Activated T-cell treated with anti-CD3 and anti-CD28 coated beads, Interleukin-2, amount 50 U/mL, for 24 hours (primary cell): ENCODE measurements around the gene RAPGEF1.
"Not testable (repeated sequence)": the region's sequence is repeated elsewhere in the genome, so short reads cannot be mapped to it uniquely, and the experiment has no call there.

Source experiments
- DNase-seq: peaks from one replicate; pipeline ENCODE4 v3.0.0-alpha.2; 2020
- H3K27ac Mint-ChIP-seq: 2 replicates; pipeline ENCODE4 v1.8.0; 2020; ENCODE audit warnings: mild to moderate bottlenecking, mixed read lengths
- H3K27me3 Mint-ChIP-seq: 2 replicates; pipeline ENCODE4 v1.8.0; 2020; ENCODE audit warnings: mixed read lengths
- H3K36me3 Mint-ChIP-seq: 2 replicates; pipeline ENCODE4 v1.8.0; 2020; ENCODE audit warnings: low read depth, mixed read lengths
- H3K4me1 Mint-ChIP-seq: 2 replicates; pipeline ENCODE4 v1.8.0; 2020; ENCODE audit warnings: low read depth, mixed read lengths
- H3K4me3 Mint-ChIP-seq: 2 replicates; pipeline ENCODE4 v1.8.0; 2020; ENCODE audit warnings: mild to moderate bottlenecking, moderate library complexity, mixed read lengths
- H3K9me3 Mint-ChIP-seq: 2 replicates; pipeline ENCODE4 v1.8.0; 2020; ENCODE audit warnings: mixed read lengths

The RAPGEF1 gene

GRCh38 chr9:131660466-131661405, 79.1 kb downstream of the RAPGEF1 start:
- peaks cover 24% of the 10 kb centered on the region for H3K36me3 Mint-ChIP-seq
- H3K9me3 Mint-ChIP-seq = no peaks in the 10 kb centered on the region
- peak overlapping the region; percentile 62 for H3K27ac Mint-ChIP-seq
- no peak overlapping the region for H3K4me3 Mint-ChIP-seq
- H3K27me3 Mint-ChIP-seq = no peaks in the 10 kb centered on the region
- H3K4me1 Mint-ChIP-seq = peaks cover 89% of the 10 kb centered on the region
- DNase-seq = no peak

- Mint-ChIP-seq H3K27ac (peak overlapping the region; percentile 96), H3K4me3 (peak overlapping the region; percentile 58), H3K4me1 (peaks cover 90% of the 10 kb centered on the region), H3K9me3 (no peaks in the 10 kb centered on the region), H3K36me3 (peaks cover 11% of the 10 kb centered on the region), H3K27me3 (no peaks in the 10 kb centered on the region)
- DNase-seq = no peak
These were observed 81.3 kb downstream of the RAPGEF1 start for GRCh38 chr9:131658377-131659129.

- H3K4me3 Mint-ChIP-seq = peak overlapping the region; percentile 58
- peaks cover 90% of the 10 kb centered on the region for H3K4me1 Mint-ChIP-seq
- peaks cover 8% of the 10 kb centered on the region for H3K36me3 Mint-ChIP-seq
- DNase-seq = no peak
- no peaks in the 10 kb centered on the region for H3K27me3 Mint-ChIP-seq
- no peaks in the 10 kb centered on the region for H3K9me3 Mint-ChIP-seq
- H3K27ac Mint-ChIP-seq = peak overlapping the region; percentile 96
These were observed 81.9 kb downstream of the RAPGEF1 start for GRCh38 chr9:131657940-131658339.

- DNase-seq = no peak
- peaks cover 90% of the 10 kb centered on the region for H3K4me1 Mint-ChIP-seq
- no peaks in the 10 kb centered on the region for H3K9me3 Mint-ChIP-seq
- peak overlapping the region; percentile 96 for H3K27ac Mint-ChIP-seq
- H3K36me3 Mint-ChIP-seq = peaks cover 5% of the 10 kb centered on the region
- no peaks in the 10 kb centered on the region for H3K27me3 Mint-ChIP-seq
- no peak overlapping the region for H3K4me3 Mint-ChIP-seq
These were observed 82.4 kb downstream of the RAPGEF1 start for GRCh38 chr9:131657456-131657855.

- H3K4me3 Mint-ChIP-seq = peak overlapping the region; percentile 37
- no peak for DNase-seq
- H3K36me3 Mint-ChIP-seq = peaks cover 5% of the 10 kb centered on the region
These were observed 82.9 kb downstream of the RAPGEF1 start for GRCh38 chr9:131657037-131657377.

GRCh38 chr9:131656356-131657036, 83.4 kb downstream of the RAPGEF1 start:
- Mint-ChIP-seq H3K4me1 (peaks cover 90% of the 10 kb centered on the region), H3K4me3 (peak overlapping the region; percentile 37), H3K27ac (peak overlapping the region; percentile 92), H3K27me3 (no peaks in the 10 kb centered on the region), H3K36me3 (peaks cover 5% of the 10 kb centered on the region), H3K9me3 (no peaks in the 10 kb centered on the region)
- peak; percentile 71 for DNase-seq

More at GRCh38 chr9:131657037-131657377, 82.9 kb downstream of the RAPGEF1 start:
- Mint-ChIP-seq H3K27ac (peak overlapping the region; percentile 92), H3K9me3 (no peaks in the 10 kb centered on the region), H3K27me3 (no peaks in the 10 kb centered on the region), H3K4me1 (peaks cover 89% of the 10 kb centered on the region)

GRCh38 chr9:131654369-131654768, 85.5 kb downstream of the RAPGEF1 start:
- Mint-ChIP-seq H3K36me3 (peaks cover 26% of the 10 kb centered on the region), H3K4me1 (peaks cover 93% of the 10 kb centered on the region), H3K27ac (peak overlapping the region; percentile 92)
- DNase-seq, H3K4me3 Mint-ChIP-seq, H3K27me3 Mint-ChIP-seq, H3K9me3 Mint-ChIP-seq: not testable (repeated sequence)

GRCh38 chr9:131651599-131651998, 88.3 kb downstream of the RAPGEF1 start:
- no peak for DNase-seq
- Mint-ChIP-seq H3K4me1 (peaks cover 67% of the 10 kb centered on the region), H3K27ac (peak overlapping the region; percentile 89), H3K27me3 (no peaks in the 10 kb centered on the region), H3K4me3 (peak overlapping the region; percentile 25), H3K36me3 (peaks cover 47% of the 10 kb centered on the region), H3K9me3 (no peaks in the 10 kb centered on the region)

GRCh38 chr9:131651160-131651559, 88.7 kb downstream of the RAPGEF1 start:
- Mint-ChIP-seq H3K27me3 (no peaks in the 10 kb centered on the region), H3K27ac (peak overlapping the region; percentile 89), H3K9me3 (no peaks in the 10 kb centered on the region), H3K36me3 (peaks cover 49% of the 10 kb centered on the region), H3K4me3 (peak overlapping the region; percentile 25), H3K4me1 (peaks cover 65% of the 10 kb centered on the region)
- DNase-seq = no peak

GRCh38 chr9:131650254-131650653, 89.6 kb downstream of the RAPGEF1 start:
- H3K27ac Mint-ChIP-seq = no peak overlapping the region

GRCh38 chr9:131649646-131650045, 90.2 kb downstream of the RAPGEF1 start:
- DNase-seq = no peak

More at GRCh38 chr9:131650254-131650653, 89.6 kb downstream of the RAPGEF1 start:
- Mint-ChIP-seq H3K9me3 (no peaks in the 10 kb centered on the region), H3K27me3 (no peaks in the 10 kb centered on the region), H3K4me1 (peaks cover 67% of the 10 kb centered on the region), H3K36me3 (peaks cover 52% of the 10 kb centered on the region), H3K4me3 (no peak overlapping the region)
- no peak for DNase-seq

GRCh38 chr9:131645078-131645776, 94.6 kb downstream of the RAPGEF1 start:
- Mint-ChIP-seq H3K36me3 (peaks cover 86% of the 10 kb centered on the region), H3K4me1 (peaks cover 70% of the 10 kb centered on the region), H3K27me3 (no peaks in the 10 kb centered on the region), H3K27ac (peak overlapping the region; percentile 86), H3K4me3 (peak overlapping the region; percentile 26), H3K9me3 (no peaks in the 10 kb centered on the region)
- DNase-seq = no peak

More at GRCh38 chr9:131649646-131650045, 90.2 kb downstream of the RAPGEF1 start:
- Mint-ChIP-seq H3K4me3 (no peak overlapping the region), H3K4me1 (peaks cover 66% of the 10 kb centered on the region), H3K27me3 (no peaks in the 10 kb centered on the region), H3K27ac (peak overlapping the region; percentile 13), H3K9me3 (no peaks in the 10 kb centered on the region), H3K36me3 (peaks cover 56% of the 10 kb centered on the region)

- DNase-seq = peak; percentile 64
- Mint-ChIP-seq H3K27ac (peak overlapping the region; percentile 91), H3K27me3 (no peaks in the 10 kb centered on the region), H3K36me3 (peaks cover 92% of the 10 kb centered on the region), H3K4me3 (peak overlapping the region; percentile 70), H3K9me3 (no peaks in the 10 kb centered on the region), H3K4me1 (peaks cover 73% of the 10 kb centered on the region)
These were observed 97.3 kb downstream of the RAPGEF1 start for GRCh38 chr9:131642496-131643083.
